IPS DF 4.7 (cell line): ENCODE measurements around the gene ZNF397.
A peak's percentile ranks its signal among the peaks of the same experiment; 100 is the strongest.
"Not testable (repeated sequence)": the region's sequence is repeated elsewhere in the genome, so short reads cannot be mapped to it uniquely, and the experiment has no call there.

ENCODE experiments used
- DNase-seq: peaks from one replicate; pipeline ENCODE4 v3.0.0-alpha.2; 2013; ENCODE audit warnings: low spot score; ENCODE audit errors: extremely low read depth

Gene ZNF397

DNA sequence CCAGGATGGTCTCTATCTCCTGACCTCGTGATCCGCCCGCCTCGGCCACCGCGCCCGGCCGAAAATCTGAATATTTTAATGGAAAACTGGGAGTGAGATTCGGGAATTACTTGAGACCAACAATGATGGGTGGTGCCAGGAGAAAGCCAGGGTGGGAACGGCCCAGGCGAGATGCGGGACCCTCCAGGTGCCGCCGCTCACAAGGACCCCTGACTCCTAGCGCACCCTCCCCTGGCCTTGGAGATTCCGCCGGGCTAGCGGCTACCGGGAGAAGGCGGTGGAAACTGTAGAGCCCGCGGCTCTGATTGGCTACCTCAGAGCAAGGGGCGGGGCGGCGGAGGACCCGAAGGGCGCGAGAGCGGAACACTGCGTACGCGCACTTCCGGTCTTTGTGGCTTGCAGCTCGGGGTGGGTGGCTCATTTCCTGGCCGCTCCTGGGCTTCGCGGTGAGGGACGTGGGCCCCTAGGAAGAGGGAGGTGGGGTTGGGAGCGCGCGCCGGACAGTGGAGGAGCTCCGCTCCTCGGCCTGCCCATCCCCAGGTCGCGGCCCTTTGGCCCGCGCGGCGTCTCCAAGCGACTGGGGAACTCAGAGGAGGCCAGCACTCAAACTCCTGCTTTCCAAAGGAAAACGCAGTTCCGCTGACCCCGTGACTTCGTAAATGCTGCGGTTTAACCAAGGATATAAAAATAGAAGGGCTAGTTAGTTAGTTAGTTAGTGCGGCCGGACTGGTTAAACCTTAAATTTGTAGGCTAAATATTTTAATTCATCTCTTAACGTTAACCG, at the start of gene ZNF397:
ZNF397 (plus strand) TSS at position 371 of the 784 bp plus-strand sequence. CDS start 1,437 bp downstream, outside the sequence.
- DNase-seq = peak; percentile 90

DNA sequence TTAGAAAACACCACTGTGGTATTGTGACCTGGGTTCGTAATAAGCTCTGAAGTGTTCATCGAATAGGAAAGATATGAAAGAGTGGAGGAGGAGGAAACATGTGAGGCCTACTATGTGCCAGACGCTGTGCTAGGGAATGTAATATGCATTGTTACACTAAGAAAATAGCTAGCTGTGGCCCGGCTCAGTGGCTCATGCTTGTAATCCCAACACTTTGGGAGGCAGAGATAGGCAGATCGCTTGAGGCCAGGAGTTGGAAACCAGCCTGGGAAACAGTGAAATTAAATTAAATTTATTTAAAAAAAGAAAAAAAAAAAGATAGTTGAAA, 49.2 kb upstream of the ZNF397 start:
- DNase-seq = no peak

DNA sequence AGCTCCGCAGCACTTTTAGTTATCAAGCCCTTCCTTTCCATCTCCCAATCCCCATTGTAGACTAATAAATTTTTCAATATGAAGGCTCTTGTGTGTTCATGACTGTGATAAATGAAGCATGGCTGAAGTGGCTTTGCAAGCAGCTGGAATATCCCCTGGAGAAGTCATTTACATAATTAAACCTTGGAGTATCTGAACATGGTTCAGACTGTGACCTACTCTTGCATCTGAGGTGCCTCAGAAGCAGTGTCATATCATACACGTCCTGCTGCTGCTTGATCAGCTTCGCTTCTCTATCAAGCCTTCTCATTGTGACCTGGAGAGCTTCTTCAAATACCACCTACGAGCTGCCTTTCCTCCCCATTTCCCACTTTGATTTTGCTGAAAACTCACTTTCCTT, 48.4 kb upstream of the ZNF397 start:
- DNase-seq = no peak

DNA sequence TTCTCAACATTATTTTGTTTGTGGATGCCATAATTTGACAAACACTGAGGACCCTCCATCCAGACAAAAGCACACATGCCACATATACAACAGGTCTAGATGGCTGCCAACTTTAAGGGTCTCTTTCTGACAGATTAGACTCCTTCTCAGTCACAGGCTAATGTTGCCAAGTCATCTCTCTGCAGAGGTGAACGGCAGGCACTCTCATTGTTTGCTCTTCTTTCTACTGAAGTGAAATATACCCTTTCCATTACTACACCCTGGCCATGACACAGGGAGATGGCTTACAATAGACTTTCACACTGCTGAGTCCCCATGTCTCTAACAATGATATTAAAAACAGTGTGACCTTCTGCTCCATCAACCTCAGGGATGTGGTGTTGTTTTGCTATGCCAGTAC, 47.5 kb upstream of the ZNF397 start:
- DNase-seq = no peak

DNA sequence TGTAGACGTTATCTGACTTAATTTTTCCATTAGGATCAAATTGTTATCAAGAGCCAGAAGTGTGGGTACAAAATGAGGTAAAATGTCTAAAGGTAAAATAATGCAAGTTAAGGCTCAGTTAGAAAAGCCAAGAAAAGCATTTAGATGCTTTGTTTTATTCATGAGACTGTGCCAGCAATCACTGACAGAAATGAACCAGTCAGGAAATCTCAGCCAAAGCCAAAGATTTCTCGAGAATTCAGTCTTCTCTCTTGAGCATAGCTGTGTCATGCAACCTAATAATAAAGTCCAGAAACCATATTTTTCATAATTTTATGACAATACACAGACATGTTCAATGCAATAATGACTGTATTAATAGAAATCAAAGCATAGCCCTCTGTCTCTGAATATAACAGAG, 43.5 kb upstream of the ZNF397 start:
- no peak for DNase-seq

DNA sequence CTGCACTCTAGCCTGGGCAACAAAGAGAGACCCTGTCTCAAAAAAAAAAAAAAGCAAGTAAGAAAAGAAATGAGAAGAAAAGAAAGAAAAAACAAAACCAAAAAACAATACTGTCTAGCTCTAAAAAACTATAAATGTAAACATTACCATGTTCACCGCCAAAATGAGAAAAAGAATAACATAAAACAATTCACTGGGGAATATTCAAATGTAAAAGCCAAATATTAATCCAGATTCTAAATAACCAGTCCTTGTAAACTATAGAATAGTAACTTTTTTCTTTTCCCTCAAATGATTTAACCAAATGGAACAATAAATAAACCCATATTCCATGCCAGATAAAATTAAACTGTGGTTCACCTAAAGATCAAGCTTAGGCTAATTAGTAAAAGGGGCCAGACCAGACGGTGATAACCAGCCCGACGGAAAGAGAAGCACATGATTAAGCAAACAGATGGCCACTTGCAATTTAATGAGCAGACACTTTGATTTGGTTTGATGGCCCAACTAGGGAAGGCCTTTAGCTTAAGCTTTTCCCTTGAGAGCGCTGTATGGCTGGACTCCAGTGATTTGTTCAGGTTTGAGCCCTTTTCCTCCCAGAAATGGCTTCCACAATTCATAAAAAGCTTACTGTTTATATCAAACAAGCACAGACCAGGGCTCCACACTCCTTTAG, 39.4 kb upstream of the ZNF397 start:
- DNase-seq = no peak

DNA sequence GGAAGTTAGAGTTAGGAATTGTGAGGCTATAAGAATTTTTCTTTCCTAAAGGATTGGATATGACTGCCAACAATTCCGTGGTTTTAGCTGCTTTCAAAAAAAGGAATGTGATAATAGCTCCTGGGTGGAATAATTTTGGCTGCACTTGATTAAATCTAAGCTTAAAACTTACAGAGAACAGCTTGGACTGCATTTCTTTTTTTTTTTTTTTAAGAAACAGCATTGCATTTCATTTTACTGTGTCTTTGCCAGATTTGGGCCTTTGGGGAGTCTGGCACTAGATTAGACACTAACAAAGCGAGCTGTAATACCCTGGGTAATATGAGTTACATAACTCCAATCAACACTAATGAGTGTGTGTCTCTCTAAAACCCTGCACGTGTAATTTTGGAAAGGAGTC, 37.8 kb upstream of the ZNF397 start:
- no peak for DNase-seq

DNA sequence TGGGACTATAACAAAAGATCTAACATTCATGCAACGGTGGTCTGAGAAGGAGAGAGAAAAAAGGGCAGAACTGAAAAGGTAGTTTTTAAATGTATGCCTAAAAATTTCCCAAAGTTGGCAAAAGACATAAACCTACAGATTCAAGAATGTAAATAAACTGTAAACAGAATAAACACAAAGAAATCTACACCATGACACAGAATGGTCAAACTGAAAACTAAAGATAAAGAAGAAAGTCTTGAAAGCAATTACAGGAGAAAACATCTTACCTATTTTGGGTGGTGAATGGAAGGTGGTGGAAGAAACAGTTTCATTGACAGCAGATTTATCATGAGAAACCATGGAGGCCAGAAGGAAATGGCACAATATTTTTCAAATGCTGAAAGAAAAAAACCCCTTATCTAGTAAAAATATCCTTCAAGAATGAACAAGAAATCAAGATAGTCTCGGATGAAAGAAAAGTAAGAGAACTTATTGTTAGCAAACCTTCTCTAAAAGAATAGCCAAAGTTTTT, 35.6 kb upstream of the ZNF397 start:
- no peak for DNase-seq

DNA sequence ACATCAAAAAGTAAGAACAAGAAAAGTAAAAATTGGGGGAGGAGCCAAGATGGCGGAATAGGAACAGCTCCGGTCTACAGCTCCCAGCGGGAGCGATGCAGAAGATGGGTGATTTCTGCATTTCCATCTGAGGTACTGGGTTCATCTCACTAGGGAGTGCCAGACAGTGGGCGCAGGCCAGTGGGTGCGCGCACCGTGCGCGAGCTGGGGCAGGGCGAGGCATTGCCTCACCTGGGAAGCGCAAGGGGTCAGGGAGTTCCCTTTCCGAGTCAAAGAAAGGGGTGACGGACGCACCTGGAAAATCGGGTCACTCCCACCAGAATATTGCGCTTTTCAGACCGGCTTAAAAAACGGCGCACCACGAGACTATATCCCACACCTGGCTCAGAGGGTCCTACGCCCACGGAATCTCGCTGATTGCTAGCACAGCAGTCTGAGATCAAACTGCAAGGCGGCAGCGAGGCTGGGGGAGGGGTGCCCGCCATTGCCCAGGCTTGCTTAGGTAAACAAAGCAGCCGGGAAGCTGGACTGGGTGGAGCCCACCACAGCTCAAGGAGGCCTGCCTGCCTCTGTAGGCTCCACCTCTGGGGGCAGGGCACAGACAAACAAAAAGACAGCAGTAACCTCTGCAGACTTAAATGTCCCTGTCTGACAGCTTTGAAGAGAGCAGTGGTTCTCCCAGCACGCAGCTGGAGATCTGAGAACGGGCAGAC, 34.9 kb upstream of the ZNF397 start:
- not testable (repeated sequence) for DNase-seq

DNA sequence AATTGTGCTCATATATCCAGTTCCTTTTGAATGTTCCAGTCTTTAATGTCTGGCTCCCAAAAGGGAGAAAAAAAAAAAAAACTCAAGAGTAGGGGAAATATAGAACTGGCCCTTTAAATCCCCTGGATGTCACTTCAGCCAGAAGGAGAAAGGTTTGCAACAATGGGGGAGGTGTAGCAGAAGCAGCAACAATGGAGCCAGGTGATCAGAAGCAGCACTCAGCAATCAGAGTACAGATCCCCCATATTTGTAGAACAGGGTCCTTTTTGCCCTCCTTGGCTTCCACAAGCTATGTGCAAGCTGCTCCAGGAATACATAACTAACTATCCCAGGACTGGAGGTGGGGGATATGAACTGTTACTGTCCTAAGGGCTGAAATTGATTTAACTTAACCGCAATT, 25.8 kb upstream of the ZNF397 start:
- peak; percentile 38 for DNase-seq

DNA sequence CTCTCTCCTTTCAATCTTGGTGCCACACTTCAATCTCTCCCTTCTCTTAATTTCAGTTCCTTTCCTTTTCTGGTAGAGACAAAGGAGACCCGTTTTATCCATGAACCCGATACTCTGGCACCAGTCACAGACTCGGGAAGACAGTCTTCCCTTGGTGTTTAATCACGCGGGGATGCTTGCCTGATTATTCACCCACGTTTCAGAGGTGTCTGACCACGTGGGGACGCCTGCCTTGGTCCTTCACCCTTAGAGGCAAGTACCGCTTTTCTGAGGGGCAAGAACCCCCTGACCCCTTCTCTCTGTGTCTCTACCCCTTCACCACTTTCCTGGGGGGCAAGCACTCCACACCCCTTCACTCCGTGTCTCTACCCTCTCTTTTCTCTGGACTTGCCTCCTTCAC, 24.2 kb upstream of the ZNF397 start:
- not testable (repeated sequence) for DNase-seq

DNA sequence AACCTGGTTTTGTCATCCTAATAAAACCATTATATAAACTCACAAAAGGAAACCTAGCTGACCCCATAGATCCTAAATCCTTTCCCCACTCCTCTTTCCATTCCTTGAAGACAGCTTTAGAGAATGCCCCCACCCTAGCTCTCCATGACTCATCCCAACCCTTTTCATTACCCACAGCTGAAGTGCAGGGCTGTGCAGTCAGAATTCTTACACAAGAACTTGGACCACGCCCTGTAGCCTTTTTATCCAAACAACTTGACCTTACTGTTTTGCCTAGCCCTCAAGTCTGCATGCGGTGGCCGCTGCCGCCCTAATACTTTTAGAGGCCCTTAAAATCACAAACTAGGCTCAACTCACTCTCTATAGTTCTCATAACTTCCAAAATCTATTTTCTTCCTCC, 21.5 kb upstream of the ZNF397 start:
- DNase-seq = not testable (repeated sequence)

DNA sequence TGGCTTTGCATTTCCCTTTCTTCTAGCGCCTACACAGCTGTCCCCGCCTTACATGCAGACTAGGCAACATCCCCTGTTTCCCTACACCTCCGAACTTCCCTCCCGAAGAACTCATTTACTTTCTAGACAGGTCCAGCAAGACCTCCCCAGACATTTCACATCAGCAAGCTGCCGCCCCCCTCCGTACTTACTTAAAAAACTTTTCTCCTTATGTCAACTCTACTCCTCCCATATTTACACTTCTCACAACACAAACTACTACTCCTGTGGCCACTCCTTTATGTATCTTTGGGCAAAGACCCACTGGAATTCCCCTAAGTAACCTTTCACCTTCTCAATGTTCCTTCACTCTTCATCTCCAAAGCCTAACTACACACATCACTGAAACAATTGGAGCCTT, 20.4 kb upstream of the ZNF397 start:
- no peak for DNase-seq

DNA sequence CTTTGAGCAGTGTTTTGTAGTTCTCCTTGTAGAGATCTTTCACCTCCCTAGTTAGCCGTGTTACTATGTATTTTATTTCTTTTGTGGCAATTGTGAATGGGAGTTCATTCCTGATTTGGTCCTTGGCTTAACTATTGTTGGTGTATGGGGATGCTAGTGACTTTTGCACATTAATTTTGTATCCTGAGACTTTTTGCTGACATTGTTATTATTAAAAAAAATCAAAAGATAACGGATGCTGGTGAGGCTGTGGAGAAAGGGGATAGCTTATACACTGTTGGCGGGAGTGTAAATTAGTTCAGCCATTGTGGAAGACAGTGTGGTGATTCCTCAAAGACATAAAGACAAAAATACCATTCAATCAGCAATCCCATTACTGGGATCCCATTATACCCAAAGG, 17.0 kb upstream of the ZNF397 start:
- DNase-seq = no peak

DNA sequence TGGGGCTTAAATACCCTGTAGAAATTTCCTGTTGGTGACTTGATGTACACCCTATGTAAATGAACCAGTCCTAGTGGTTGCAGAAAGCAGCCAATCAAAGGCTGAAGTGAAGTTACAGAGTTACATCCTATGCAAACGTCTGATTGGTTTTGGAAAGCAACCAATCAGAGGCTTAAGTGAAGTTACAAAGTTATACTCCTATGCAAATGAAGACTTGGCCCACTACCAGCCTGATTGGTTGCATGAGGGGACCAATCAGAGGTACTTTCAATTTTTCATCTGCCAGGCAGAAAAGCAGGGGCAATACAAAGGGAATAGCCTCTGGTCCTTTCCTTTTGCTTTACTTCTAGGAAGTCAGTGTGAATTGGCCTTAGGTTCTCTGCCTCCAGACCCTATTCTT, 13.6 kb upstream of the ZNF397 start:
- no peak for DNase-seq

DNA sequence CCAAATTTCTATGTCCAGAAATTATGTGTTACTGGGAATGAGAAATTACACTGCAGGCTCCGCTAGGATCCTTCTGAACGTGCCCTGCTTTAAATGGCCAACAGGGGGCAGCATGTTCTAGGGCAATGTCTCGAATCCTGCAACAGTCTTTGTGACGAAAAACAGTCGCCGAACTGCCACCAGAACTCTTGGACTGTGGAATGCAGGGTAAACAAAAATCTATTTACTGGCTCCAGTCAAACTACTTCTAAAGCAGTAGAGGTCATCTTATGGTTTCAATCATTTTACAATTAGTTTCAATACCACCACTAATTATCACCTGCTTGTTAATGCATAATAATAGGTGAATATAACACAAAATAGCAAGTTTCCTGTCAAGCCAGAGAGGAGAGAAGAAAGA, 9.8 kb upstream of the ZNF397 start:
- DNase-seq = peak; percentile 53

DNA sequence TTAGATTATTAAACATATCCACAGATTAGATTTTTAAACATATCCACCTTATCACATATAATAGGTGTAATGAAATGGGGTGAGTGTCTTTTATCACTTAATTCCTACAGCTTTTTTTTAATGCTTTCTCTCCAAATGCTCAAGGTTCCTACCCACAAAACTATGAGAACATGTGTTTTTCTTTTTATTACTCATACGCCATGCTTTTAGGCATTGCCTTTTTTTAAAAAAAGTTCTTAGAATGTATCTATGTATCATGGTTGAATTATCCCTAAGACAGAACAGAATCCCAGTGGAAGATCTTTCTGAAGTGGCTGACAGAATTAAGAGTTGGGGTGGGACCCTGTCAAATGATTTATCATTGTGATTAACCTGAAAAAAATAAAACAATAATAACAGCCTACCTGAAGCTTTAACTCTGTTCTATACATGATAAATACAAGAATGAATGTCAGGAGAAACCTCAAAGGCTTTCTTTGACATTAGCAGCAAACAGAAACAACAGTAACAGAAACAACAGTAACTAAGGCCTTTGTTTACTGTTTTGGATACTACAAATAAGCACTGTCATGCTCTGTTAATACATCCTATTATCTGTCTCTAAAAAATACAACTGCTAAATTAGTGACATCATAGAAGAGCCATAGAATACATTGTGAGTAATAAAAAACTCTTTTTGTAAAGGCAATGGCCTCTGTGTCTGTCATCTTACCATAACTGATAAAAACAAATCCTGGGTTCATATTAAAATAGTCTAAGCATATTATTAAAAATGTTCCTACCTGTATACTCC, 4.1 kb upstream of the ZNF397 start:
- DNase-seq = no peak

DNA sequence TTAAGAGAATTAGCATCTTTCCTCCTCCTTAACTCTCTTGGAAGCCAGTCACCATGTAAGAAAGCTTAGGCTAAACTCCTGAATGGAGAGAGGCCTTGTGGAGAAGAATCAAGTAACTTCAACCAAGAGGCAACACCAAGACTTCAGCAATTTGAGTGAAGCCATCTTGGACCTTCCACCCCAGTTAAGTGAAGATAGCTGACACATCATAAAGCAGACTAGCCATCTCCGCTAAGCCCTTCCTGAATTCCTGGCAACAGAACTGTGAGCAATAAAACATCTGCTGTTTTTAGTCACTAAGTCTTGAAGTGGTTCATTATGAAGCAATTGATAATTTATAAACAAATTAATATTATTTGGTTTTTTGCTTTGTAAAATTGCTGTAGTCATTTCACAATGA, 1.5 kb upstream of the ZNF397 start:
- DNase-seq = no peak

DNA sequence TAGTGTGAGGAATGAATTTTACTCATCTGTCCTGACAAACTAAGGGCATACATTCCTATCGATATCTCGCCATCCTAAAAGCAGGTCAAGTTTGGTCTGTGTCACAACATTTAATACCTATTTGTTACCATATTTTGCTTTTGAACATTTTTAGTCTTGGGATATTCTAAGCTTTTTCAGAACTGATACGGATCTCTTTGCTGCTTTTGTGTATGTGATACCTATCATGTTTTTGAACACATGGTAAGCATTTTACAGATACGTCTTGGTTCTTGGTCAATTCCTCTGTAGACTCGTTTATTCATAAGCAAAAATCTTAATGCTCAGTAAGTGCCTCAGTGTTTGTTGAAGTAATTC, 592 bp downstream of the ZNF397 start:
- DNase-seq = no peak

DNA sequence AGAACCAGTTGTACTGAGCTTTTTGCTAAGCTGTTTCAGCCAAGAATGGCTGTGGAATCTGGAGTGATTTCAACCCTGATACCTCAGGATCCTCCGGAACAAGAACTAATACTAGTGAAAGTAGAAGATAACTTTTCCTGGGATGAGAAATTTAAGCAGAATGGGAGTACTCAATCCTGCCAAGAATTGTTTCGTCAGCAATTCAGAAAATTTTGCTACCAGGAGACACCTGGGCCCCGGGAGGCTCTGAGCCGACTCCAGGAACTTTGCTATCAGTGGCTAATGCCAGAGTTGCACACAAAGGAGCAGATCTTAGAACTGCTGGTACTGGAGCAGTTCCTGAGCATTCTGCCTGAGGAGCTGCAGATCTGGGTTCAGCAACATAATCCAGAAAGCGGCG, 1.6 kb downstream of the ZNF397 start:
- no peak for DNase-seq

DNA sequence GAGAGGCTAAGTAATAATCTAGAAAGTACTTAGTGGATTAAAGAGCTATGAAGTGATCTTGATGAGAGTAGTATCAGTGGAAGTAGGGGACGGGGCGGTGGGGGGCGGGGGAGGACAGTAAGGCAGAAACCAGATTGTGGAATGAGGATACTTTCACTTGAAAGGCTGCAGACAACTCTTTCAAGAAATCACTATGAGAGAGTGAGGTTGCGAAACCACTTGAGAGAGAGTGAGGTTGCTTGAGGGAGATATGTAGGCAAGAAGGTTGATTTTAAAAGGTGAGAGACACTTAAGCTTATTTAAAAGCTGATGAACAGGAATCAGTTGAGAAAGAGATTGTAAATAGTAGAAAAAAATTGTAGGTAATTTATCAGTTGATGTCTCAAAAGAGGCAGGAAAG, 3.8 kb downstream of the ZNF397 start:
- DNase-seq = no peak
